Thoracic aorta (tissue), 2 donors: ENCODE measurements around the gene ALG3. TPM values are rescaled to one million over a fixed set of nuclear protein-coding genes. Genes with fewer than 3 reads are reported as not detected.

Experiments used
- ATAC-seq: fragments of 150-250 bp; one replicate; pipeline ENCODE4 v1.8.0; 2017; ENCODE audit warnings: low read depth; ENCODE audit not compliant: insufficient number of reproducible peaks, low FRiP score
- DNase-seq: peaks from one replicate; pipeline ENCODE4 v3.0.0-alpha.2; 2020; ENCODE audit warnings: low spot score
- H3K27ac ChIP-seq, 2 donors: fragments of 200-600 bp; sonication (generic); 1 replicate in 1 of 2; 2 replicates in 1 of 2; pipeline ENCODE4 v1.5.1; 2016; ENCODE audit warnings: mild to moderate bottlenecking in 2 of 2, moderate library complexity in 2 of 2
- H3K27me3 ChIP-seq: fragments of 200-600 bp; sonication (generic); replicated peaks from 2 replicates; pipeline ENCODE4 v1.6.0; 2016; ENCODE audit warnings: mild to moderate bottlenecking; ENCODE audit not compliant: insufficient read depth
- H3K36me3 ChIP-seq: fragments of 200-600 bp; sonication (generic); one replicate; pipeline ENCODE4 v1.5.1; 2016
- H3K4me1 ChIP-seq, 2 donors: fragments of 200-600 bp; sonication (generic); 1 replicate in 1 of 2; 2 replicates in 1 of 2; pipeline versions ENCODE4 v1.5.1 to v1.6.0; 2016; ENCODE audit warnings: low read depth in 2 of 2, mild to moderate bottlenecking in 1 of 2; ENCODE audit not compliant: control insufficient read depth in 1 of 2
- H3K4me3 ChIP-seq: fragments of 200-600 bp; sonication (generic); 2 replicates; pipeline ENCODE4 v1.5.1; 2016; ENCODE audit warnings: mild to moderate bottlenecking
- H3K9me3 ChIP-seq: fragments of 200-600 bp; sonication (generic); 2 replicates; pipeline ENCODE4 v1.5.1; 2016
- total RNA-seq, 2 donors: library from RNA; depleted of rRNA; stranded (reverse); fragments of >200 nt; gene quantifications; one replicate each; pipeline versions ENCODE4 v1.1.0 to v1.2.3, GENCODE V29; 2016
- TF ChIP-seq, protein P1 (sequence below): fragments of 200-600 bp; sonication (generic); IDR thresholded peaks from one replicate; pipeline ENCODE4 v1.5.1; 2019; ENCODE audit warnings: antibody characterized with exemption

Gene ALG3
- total RNA-seq, 2 donors from 2014 or later: 52.0 to 55.0 TPM

- no peak for ATAC-seq
- no peak overlapping the region for H3K27ac ChIP-seq
- peaks cover 22% of the 10 kb centered on the region for H3K27me3 ChIP-seq
These were observed 17.9 kb downstream of the ALG3 start for GRCh38 chr3:184230603-184231528.

DNA sequence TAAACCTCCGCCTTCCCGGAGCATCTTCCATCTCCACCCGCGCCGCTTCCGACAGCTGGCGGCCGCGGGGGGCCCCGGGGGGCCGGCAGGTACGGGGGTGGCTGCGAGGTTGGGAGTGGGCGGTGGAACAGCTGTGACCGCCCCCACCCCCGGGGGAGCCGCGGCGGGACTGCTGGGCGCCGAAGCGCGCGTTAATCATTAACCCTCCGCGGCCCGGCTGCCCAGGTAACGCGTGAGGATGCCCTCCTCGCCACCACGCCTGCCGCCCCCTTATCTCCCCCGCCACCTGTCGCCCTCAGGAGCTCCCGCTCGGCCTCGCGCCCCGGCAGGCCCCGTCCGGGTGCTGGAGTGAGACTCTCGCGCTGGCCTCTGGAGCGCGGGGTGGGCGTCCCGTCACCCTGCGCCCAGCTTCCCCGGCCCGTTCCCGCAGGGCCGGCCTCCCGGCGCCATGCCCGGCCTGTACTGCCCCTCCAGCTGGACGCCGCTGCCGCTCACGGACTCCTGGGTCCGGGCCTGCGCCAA is 18.6 kb downstream of the ALG3 start:
- TF ChIP-seq, protein P1, sequence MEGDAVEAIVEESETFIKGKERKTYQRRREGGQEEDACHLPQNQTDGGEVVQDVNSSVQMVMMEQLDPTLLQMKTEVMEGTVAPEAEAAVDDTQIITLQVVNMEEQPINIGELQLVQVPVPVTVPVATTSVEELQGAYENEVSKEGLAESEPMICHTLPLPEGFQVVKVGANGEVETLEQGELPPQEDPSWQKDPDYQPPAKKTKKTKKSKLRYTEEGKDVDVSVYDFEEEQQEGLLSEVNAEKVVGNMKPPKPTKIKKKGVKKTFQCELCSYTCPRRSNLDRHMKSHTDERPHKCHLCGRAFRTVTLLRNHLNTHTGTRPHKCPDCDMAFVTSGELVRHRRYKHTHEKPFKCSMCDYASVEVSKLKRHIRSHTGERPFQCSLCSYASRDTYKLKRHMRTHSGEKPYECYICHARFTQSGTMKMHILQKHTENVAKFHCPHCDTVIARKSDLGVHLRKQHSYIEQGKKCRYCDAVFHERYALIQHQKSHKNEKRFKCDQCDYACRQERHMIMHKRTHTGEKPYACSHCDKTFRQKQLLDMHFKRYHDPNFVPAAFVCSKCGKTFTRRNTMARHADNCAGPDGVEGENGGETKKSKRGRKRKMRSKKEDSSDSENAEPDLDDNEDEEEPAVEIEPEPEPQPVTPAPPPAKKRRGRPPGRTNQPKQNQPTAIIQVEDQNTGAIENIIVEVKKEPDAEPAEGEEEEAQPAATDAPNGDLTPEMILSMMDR: no peak
- H3K27ac ChIP-seq: no peak overlapping the region
- peak overlapping the region; percentile 76 for H3K4me3 ChIP-seq
- H3K9me3 ChIP-seq: no peaks in the 10 kb centered on the region
- H3K36me3 ChIP-seq: no peaks in the 10 kb centered on the region
- peaks cover 22% of the 10 kb centered on the region for H3K27me3 ChIP-seq
- no peak for ATAC-seq
- no peak for DNase-seq
- peaks cover 12 to 18% of the 10 kb centered on the region in 2 donors for H3K4me1 ChIP-seq

More at GRCh38 chr3:184230603-184231528, 17.9 kb downstream of the ALG3 start:
- Histone ChIP-seq H3K4me3 (peak overlapping the region; percentile 76), H3K4me1 (peaks cover 12 to 18% of the 10 kb centered on the region in 2 donors), H3K9me3 (no peaks in the 10 kb centered on the region), H3K36me3 (no peaks in the 10 kb centered on the region)
- TF ChIP-seq, protein P1: no peak
- no peak for DNase-seq

- ATAC-seq (peak; percentile 23), DNase-seq (no peak)
- peaks cover 22% of the 10 kb centered on the region for H3K27me3 ChIP-seq
These were observed 19.2 kb downstream of the ALG3 start, which contains the start of gene VWA5B2 for GRCh38 chr3:184229394-184230080. Gene VWA5B2 (plus strand): TSS chr3:184229585. CDS start chr3:184230529, 944 bp downstream.

GRCh38 chr3:184228376-184229137 is 20.2 kb downstream of the ALG3 start:
- no peaks in the 10 kb centered on the region for H3K9me3 ChIP-seq
- no peaks in the 10 kb centered on the region for H3K36me3 ChIP-seq
- DNase-seq (no peak), ATAC-seq (no peak)
- H3K4me3 ChIP-seq: peak overlapping the region; percentile 76
- H3K27ac ChIP-seq: no peak overlapping the region
- TF ChIP-seq, protein P1: no peak
- peaks cover 22% of the 10 kb centered on the region for H3K27me3 ChIP-seq
- peaks cover 12 to 18% of the 10 kb centered on the region in 2 donors for H3K4me1 ChIP-seq

More at GRCh38 chr3:184229394-184230080, 19.2 kb downstream of the ALG3 start, which contains the start of gene VWA5B2:
- H3K9me3 ChIP-seq: no peaks in the 10 kb centered on the region
- H3K27ac ChIP-seq: no peak within 1 kb of the TSS
- H3K4me1 ChIP-seq: peaks cover 12 to 18% of the 10 kb centered on the region in 2 donors
- H3K4me3 ChIP-seq: peak within 1 kb of the TSS; percentile 76
- TF ChIP-seq, protein P1: peak; percentile 39
- H3K36me3 ChIP-seq: no peaks in the 10 kb centered on the region
